Mucosa of rectum (tissue), 2 donors: ENCODE measurements around the gene FBP2.
"Not testable (repeated sequence)": the region's sequence is repeated elsewhere in the genome, so short reads cannot be mapped to it uniquely, and the experiment has no call there.

Source experiments
- H3K27ac ChIP-seq, 2 donors: one replicate each; pipeline ENCODE4 v1.7.0; 2013; ENCODE audit warnings: inconsistent platforms in 2 of 2, low read depth in 2 of 2, low read length in 2 of 2
- H3K27me3 ChIP-seq, 2 donors: one replicate each; pipeline ENCODE4 v1.7.0; 2013; ENCODE audit warnings: low read length in 2 of 2; ENCODE audit not compliant: control insufficient read depth in 2 of 2, insufficient read depth in 2 of 2
- H3K36me3 ChIP-seq, 2 donors: one replicate each; pipeline ENCODE4 v1.7.0; 2013; ENCODE audit warnings: low read length in 2 of 2; ENCODE audit not compliant: control insufficient read depth in 2 of 2, insufficient read depth in 2 of 2
- H3K4me1 ChIP-seq, 2 donors: one replicate each; pipeline ENCODE4 v1.7.0; 2013; ENCODE audit warnings: low read length in 2 of 2, mild to moderate bottlenecking in 1 of 2; ENCODE audit not compliant: control insufficient read depth in 2 of 2, insufficient read depth in 2 of 2
- H3K4me3 ChIP-seq, 2 donors: one replicate each; pipeline ENCODE4 v1.7.0; 2013; ENCODE audit warnings: low read length in 2 of 2
- H3K9ac ChIP-seq, 2 donors: one replicate each; pipeline ENCODE4 v1.7.0; 2013; ENCODE audit warnings: low read length in 2 of 2, low read depth in 1 of 2, mild to moderate bottlenecking in 1 of 2
- H3K9me3 ChIP-seq, 2 donors: one replicate each; pipeline ENCODE4 v1.7.0; 2013; ENCODE audit warnings: low read length in 2 of 2; ENCODE audit not compliant: control insufficient read depth in 2 of 2
- donor health status: healthy.
- donor health status: Normal muscosa, but diverticular disease.

The FBP2 gene

DNA sequence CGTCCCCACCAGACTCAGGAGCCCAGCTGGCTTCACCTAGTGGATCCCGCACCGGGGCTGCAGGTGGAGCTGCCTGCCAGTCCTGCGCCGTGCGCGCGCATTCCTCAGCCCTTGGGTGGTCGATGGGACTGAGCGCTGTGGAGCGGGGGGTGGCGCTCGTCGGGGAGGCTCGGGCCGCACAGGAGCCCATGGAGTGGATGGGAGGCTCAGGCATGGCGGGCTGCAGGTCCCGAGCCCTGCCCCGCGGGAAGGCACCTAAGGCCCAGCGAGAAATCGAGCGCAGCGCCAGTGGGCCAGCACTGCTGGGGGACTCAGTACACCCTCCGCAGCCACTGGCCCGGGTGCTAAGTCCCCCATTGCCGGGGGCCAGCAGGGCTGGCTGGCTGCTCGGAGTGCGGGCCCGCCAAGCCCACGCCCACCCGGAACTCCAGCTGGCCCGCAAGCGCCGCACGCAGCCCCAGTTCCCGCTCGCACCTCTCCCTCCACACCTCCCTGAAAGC lies 2.5 kb downstream of the FBP2 start:
- not testable (repeated sequence) for H3K9me3 ChIP-seq, H3K4me3 ChIP-seq, H3K4me1 ChIP-seq, H3K9ac ChIP-seq, H3K36me3 ChIP-seq, H3K27ac ChIP-seq, H3K27me3 ChIP-seq

DNA sequence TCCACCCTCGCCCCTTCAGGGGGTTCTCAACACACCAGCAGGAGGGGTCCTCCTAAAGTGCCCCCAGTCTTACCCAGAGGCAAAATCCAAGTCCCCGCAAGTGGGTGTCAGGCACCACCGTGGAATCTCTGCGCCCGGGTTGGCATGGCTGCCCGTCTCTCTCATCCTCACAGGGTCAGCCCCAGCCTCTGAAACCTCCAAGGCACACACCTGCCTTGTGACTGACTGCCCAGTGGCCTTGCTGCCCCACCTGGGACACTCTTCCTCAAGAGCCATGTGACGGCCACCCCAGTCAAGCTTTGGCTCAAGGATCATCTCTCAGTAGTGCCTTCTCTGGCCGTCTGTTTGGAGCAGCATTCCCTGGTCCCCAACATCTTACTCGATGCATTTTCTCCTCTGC lies 4.9 kb downstream of the FBP2 start:
- Histone ChIP-seq H3K4me1 (no peaks in the 10 kb centered on the region), H3K27me3 (no peaks in the 10 kb centered on the region), H3K4me3 (no peak overlapping the region), H3K9ac (no peak overlapping the region), H3K27ac (no peak overlapping the region), H3K9me3 (no peaks in the 10 kb centered on the region), H3K36me3 (no peaks in the 10 kb centered on the region)

DNA sequence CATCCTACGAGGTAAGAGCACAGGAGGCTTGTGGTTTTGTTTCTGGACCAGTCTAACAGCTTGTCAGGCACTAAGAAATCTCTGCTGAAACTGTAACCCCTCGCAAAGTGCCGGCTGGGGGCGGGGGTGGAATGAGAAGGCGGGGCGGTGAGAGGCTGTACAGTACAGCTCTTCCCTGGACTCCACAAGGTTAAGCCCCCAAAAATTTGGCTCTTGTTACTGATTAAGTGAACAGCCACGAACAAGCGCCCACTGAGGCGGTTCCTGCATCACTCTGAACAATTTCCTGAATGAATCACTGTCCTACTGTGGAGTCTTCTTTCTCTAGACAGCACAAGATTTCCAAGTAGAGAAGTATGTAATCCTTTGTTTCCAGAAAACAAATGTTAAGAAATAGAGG lies 6.8 kb downstream of the FBP2 start:
- no peak overlapping the region for H3K27ac ChIP-seq
- no peaks in the 10 kb centered on the region for H3K36me3 ChIP-seq
- no peaks in the 10 kb centered on the region for H3K9me3 ChIP-seq
- H3K27me3 ChIP-seq: no peaks in the 10 kb centered on the region
- no peaks in the 10 kb centered on the region for H3K4me1 ChIP-seq
- H3K9ac ChIP-seq: no peak overlapping the region
- peak overlapping the region in 1 of 2 donors; percentile 0 for H3K4me3 ChIP-seq

DNA sequence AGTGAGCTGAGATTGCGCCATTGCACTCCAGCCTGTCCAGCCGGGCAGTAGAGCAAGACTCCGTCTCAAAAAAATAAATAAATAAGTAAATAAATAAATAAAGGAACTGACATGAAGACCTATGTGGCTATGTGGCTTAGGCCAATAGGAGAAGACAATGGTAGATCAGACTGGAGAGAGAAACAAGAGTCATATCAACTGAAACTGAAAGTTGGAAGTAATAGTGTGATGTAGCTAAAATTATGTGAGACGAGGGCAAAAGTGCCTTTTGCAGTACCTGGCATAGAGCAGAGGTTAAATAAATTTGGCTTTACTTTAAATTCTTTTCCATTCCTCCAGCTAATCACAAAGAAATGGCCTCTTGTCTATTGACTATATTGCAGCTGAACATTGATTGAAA lies 7.3 kb downstream of the FBP2 start:
- H3K27me3 ChIP-seq: no peaks in the 10 kb centered on the region
- peak overlapping the region in 1 of 2 donors; percentile 0 for H3K4me3 ChIP-seq

DNA sequence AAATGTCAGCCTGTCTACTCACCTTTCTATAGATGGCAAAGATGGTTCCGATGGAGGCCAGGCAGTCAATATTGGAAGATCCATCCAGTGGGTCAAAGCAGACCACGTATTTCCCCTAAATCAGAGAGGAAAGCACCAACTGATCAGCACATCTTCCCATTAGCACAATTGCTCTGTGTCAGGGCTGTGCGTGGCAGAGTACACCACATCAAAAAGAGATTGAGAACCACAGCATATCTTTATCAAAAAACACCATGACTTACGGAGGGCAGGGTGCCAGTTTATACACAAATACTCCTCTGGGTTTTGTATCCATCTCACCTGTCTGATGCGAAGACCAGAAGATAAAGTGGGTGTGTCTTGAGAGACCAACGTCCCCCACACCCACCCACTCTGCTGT lies 9.1 kb downstream of the FBP2 start:
- no peak overlapping the region for H3K4me3 ChIP-seq
- no peak overlapping the region for H3K27ac ChIP-seq
- H3K4me1 ChIP-seq: no peaks in the 10 kb centered on the region
- H3K36me3 ChIP-seq: no peaks in the 10 kb centered on the region
- no peaks in the 10 kb centered on the region for H3K9me3 ChIP-seq
- no peaks in the 10 kb centered on the region for H3K27me3 ChIP-seq
- no peak overlapping the region for H3K9ac ChIP-seq

More for the DNA sequence above, 7.3 kb downstream of the FBP2 start:
- no peaks in the 10 kb centered on the region for H3K9me3 ChIP-seq
- H3K4me1 ChIP-seq: no peaks in the 10 kb centered on the region
- no peak overlapping the region for H3K9ac ChIP-seq
- H3K27ac ChIP-seq: no peak overlapping the region
- no peaks in the 10 kb centered on the region for H3K36me3 ChIP-seq

DNA sequence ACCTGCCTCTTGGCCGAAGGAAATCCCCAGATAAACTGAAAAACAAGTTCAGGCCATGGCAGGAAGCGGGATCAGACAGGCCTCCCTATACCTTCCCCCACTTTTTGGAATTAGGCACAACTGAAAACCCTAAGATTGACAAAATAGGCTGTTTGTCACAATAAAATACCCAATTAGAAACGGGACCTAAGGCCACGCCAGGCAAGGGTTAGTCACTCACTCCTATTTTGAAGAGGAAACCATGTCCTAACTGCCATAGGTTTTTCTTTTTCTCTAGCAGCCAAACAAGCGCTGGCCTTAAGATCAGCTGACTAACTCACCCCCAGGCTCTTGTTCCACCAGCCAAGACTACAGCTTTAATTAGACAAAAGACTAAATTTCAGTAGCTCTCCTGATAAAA lies 11.9 kb downstream of the FBP2 start:
- Histone ChIP-seq H3K9me3 (no peaks in the 10 kb centered on the region), H3K9ac (no peak overlapping the region), H3K4me3 (no peak overlapping the region), H3K27ac (no peak overlapping the region), H3K4me1 (peaks cover 0 to 8% of the 10 kb centered on the region in 2 donors), H3K36me3 (no peaks in the 10 kb centered on the region), H3K27me3 (no peaks in the 10 kb centered on the region)

DNA sequence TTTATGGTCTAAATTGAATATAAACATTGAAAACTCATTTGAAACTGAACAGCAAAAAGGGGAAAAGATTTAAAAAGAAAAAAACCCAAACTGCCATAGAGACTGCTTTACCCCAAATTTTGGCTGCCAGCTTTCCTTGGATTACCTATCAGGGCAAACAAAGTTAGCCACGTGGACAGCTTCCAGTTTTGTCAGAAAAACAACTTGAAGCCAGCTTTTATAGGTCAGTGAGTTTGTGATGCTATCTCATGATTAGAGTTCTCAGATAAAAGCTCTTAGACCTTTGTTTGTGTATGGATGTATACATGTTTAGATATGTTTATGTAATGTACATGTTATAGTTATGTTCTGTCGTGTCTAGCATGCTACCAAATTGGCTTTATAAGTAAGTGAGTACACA lies 16.1 kb downstream of the FBP2 start:
- Histone ChIP-seq H3K27me3 (no peaks in the 10 kb centered on the region), H3K27ac (no peak overlapping the region), H3K9ac (no peak overlapping the region), H3K4me3 (no peak overlapping the region), H3K4me1 (peaks cover 0 to 8% of the 10 kb centered on the region in 2 donors), H3K36me3 (no peaks in the 10 kb centered on the region), H3K9me3 (no peaks in the 10 kb centered on the region)

DNA sequence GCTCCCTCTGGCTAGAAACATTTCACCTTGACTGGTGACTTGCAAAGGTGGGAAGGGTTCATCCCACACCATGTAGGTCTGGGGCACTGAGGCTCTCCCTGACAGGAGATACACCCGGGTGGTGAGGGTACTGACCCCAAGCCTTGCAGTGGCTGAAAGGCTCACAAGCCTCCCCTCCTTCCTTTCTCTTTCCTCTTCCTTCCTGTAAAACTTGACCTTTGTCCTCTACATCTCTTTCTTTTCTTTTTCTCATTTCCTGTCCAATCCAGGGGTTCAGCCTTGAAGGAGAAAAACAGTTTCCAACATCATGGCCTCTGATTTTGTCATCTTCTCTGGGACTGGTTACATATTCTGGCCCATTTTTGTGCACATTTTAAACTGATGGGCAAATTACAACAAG lies 16.6 kb downstream of the FBP2 start:
- H3K27me3 ChIP-seq: no peaks in the 10 kb centered on the region
- no peak overlapping the region for H3K9ac ChIP-seq
- peaks cover 0 to 8% of the 10 kb centered on the region in 2 donors for H3K4me1 ChIP-seq
- H3K9me3 ChIP-seq: no peaks in the 10 kb centered on the region
- H3K27ac ChIP-seq: no peak overlapping the region
- H3K36me3 ChIP-seq: no peaks in the 10 kb centered on the region
- no peak overlapping the region for H3K4me3 ChIP-seq

DNA sequence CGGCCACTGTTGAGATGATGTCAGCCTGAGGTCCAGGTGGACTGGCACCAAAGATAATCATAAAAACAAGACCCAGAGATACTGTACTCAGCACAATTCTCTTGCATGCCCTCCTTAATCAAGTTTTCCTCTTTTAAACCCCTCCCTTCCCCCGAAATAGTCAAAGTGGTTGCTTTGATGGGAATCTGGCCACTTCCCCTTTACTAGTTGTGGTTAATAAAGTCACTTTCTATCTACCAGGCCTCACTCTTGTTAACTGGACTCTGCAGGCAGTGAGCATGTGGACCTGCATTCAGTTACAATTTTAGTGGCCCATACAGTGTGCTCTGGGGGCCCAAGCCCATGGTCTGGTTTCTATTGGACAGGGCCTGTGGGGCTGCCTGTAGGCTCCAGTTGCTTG lies 17.5 kb downstream of the FBP2 start:
- no peak overlapping the region for H3K9ac ChIP-seq
- H3K4me3 ChIP-seq: no peak overlapping the region
- H3K27me3 ChIP-seq: no peaks in the 10 kb centered on the region
- no peaks in the 10 kb centered on the region for H3K9me3 ChIP-seq
- H3K36me3 ChIP-seq: no peaks in the 10 kb centered on the region
- H3K27ac ChIP-seq: no peak overlapping the region
- peaks cover 0 to 8% of the 10 kb centered on the region in 2 donors for H3K4me1 ChIP-seq

DNA sequence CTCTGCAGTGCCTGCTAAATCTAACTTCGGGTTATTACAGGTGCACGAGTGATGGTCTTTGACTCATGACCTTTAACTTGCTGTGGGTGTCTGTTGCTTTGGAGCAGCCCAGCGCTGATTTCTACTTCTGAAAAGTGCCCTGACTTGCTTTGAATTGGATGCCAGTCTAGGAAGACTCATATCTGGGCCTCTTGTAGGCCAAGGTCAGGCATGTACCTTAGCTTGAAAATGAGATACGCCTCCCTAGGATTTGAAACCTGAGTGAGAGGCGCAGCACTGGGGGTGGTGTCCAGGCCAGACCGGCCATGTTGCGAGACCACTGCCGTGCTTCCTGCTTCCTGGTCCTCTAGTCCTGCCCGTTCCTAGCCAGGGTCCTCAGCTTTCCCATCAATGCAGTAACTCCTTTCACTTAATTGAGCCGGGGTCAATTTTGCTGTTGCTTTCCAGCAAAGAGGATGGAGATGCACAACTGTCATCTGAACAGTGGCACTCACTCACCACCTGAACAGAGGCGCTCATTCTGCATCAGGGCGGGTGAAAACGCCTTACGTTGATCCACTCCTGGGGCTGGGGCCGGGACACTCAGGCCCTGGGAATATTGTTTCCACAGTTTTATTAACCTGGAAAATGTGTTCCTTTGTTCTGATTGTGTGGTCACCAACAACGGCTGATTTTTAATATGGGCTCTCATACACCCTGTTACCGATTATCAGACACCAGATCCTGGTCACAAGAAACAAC lies 24.5 kb downstream of the FBP2 start:
- no peaks in the 10 kb centered on the region for H3K9me3 ChIP-seq

More for the DNA sequence above, 24.5 kb downstream of the FBP2 start:
- H3K9ac ChIP-seq: no peak overlapping the region
- H3K27ac ChIP-seq: no peak overlapping the region
- H3K4me1 ChIP-seq: no peaks in the 10 kb centered on the region
- no peak overlapping the region for H3K4me3 ChIP-seq
- H3K27me3 ChIP-seq: no peaks in the 10 kb centered on the region
- no peaks in the 10 kb centered on the region for H3K36me3 ChIP-seq
